Measurements from ENCODE around the gene JDP2. TPM values are rescaled to one million over a fixed set of nuclear protein-coding genes. Genes with fewer than 3 reads are reported as not detected.

JDP2 gene
- total RNA-seq, 4 donors from 2014 or later: 32.9 to 86.8 (median 50.1) TPM

- Histone ChIP-seq H3K4me1 (no peaks in the 10 kb centered on the region), H3K27me3 (no peaks in the 10 kb centered on the region), H3K36me3 (no peaks in the 10 kb centered on the region), H3K9me3 (no peaks in the 10 kb centered on the region), H3K27ac (no peak overlapping the region), H3K4me3 (no peak overlapping the region)
- DNase-seq: no peak
- TF ChIP-seq CTCF (IDR thresholded peaks at IDR 0.05): no peak
- TF ChIP-seq POLR2A (IDR thresholded peaks at IDR 0.05): no peak
- intact Hi-C loops (cut with DNase I; ENCODE audit: low total_unique reads): no loop called here
These were observed 95.1 kb downstream of the JDP2 start for GRCh38 chr14:75522983-75523318.

Other genes starting within 250 kb of the JDP2 start
- 1,000 to 10,000 TPM in 1 of 4 donors, 100 to 1,000 TPM in 2, 10 to 100 TPM in 1; 29.2 to 1,111 (median 137) TPM for gene FOS, start 149.2 kb upstream of the JDP2 start, total RNA-seq
- 1 to 10 TPM in 2 of 4 donors, under 1 TPM in 1, not detected in 1; 0.28 to 6.4 (median 1.3) TPM for gene BATF, start 94.4 kb downstream of the JDP2 start, total RNA-seq
- 10 to 100 TPM in 1 of 4 donors, 1 to 10 TPM in 3; 2.3 to 15.0 (median 3.3) TPM for gene FLVCR2, start 150.6 kb downstream of the JDP2 start, total RNA-seq
- 10 to 100 TPM in 1 of 4 donors, 1 to 10 TPM in 2, under 1 TPM in 1; 0.26 to 11.2 (median 4.2) TPM for gene ERG28, start 232.9 kb downstream of the JDP2 start, total RNA-seq
- gene TTLL5, start 233.2 kb downstream of the JDP2 start, total RNA-seq: 100 to 1,000 TPM in 1 of 4 donors, 10 to 100 TPM in 3; 32.4 to 183 (median 40.6) TPM